Activated gamma-delta T cell treated with anti-CD3 and anti-CD28 coated beads, Interleukin-2, amount 50 U/mL, for 16 hours (primary cell): ENCODE measurements around the gene TEX29.

ENCODE experiments used
- DNase-seq: peaks from one replicate; pipeline ENCODE4 v3.0.0-alpha.2; 2020; ENCODE audit warnings: low read depth

TEX29 gene

GRCh38 chr13:111339366-111340143 lies 19.1 kb downstream of the TEX29 start:
- DNase-seq = no peak

- no peak for DNase-seq
These were observed 21.4 kb downstream of the TEX29 start for GRCh38 chr13:111341886-111342285.

GRCh38 chr13:111342721-111343120 lies 22.3 kb downstream of the TEX29 start:
- DNase-seq = no peak

DNA sequence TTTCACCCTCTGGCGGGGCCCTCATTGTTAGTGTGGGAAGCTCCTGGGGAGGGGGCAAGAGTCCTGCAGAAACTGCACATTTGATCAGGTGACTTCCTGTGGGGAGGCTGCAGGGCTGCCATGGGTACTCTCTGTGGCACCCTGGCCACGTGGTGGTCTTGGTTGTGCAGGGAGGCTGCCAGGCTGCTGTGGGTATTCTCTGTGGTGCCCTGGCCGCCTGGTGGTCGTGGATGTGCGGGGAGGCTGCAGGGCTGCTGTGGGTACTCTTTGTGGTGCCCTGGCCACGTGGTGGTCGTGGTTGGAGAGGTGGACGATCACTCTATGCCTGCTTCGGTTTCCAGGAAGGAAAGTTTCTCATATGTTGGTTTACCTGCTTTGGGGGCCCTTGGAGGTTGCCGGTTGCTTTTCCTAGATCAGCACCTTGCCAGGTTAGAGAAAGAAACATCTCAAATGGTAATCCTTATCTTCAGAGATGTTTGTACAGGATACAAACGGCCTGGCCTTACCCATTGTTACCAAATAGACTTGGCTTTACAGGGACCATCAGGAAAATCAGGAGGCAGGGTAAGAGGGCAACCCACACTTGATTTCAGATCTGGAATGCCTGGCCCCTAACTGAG lies 22.9 kb downstream of the TEX29 start:
- DNase-seq = no peak

GRCh38 chr13:111344471-111345191 lies 24.2 kb downstream of the TEX29 start:
- DNase-seq = no peak

- no peak for DNase-seq
These were observed 25.2 kb downstream of the TEX29 start for GRCh38 chr13:111345682-111346081.

DNA sequence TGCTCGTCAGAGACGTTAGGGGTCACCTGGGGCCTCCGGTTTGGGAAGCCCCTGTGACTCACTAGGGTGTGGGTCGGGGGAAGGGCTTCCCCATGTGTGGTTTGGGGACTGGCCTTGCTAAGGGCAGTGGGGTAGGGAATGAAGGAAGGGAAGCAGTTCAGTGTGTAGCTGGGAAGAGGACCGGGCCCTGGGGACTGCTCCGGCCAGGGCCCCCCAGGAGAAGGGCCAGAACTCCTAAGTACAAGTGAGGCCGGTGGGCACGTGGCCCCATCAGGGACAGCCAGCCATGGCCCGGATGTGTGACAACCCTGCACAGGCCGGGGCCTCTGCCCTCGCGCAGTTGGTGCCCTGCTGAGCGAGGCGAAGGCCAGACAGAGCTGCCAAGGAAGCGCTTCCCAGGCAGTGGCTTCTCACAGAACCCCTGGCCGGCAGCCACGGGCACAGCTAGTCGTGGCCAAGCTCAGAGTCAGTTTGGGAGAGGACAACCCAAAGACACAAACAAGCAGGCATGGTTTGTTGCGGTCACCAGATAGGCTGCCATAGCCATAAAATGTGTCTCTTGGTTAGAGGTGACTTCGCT lies 25.7 kb downstream of the TEX29 start:
- no peak for DNase-seq

DNA sequence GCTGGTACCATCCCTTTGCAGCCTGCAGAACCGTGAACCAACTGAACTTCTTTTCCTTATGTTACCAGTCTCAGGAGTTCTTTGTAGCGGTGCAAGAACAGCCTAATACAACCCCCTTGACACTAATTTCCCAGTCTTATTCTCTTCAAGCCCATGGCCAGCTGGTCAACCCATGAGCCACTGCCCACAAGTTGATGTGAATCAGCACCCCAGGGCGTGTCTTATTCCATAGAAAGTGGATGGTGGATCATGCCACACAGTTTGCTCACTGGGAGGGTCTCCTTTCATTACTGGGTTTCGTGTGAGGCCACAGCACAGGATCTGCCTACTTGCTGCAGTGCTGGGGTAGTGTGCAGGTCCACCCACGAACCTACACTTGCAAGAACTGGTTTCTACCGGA lies 27.0 kb downstream of the TEX29 start:
- no peak for DNase-seq

DNA sequence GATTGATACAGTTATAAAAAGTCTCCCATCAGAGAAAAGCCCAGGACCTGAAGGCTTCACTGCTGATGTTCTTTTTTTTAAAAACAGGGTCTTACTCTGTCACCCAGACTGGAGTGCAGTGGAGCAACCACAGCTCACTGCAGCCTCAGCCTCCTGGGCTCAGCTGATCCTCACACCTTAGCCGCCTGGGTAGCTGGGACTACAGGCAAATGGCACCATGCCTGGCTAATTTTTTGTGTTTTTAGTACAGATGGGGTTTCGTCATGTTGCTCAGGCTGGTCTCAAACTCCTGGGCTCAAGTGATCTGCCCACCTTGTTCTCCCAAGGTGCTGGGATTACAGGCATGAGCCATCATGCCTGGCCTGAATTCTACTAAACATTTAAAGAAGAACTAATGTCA lies 33.1 kb downstream of the TEX29 start:
- DNase-seq = no peak

DNA sequence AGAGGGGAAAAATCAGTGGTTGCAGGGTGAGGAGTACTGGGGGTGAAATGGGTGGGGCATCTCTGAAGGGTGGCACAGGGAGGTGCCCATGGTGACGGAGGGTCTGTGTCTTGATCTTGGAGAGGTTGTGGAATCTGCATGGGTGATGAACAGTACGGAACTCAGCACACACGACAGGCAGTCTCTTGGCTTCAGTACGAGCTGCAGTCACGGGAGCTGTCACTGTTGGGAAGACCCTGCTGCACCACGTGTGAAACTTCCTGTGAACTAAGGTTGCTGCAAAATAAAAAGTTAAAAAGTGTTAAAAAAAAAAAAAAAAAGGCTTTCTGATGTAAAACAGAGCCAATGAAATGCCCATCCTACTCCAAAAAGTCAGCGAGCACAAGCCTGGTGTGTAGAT lies 34.3 kb downstream of the TEX29 start:
- DNase-seq = no peak

- no peak for DNase-seq
These were observed 36.4 kb downstream of the TEX29 start for GRCh38 chr13:111356795-111357194.

- no peak for DNase-seq
These were observed 38.9 kb downstream of the TEX29 start for GRCh38 chr13:111359237-111359915.

DNA sequence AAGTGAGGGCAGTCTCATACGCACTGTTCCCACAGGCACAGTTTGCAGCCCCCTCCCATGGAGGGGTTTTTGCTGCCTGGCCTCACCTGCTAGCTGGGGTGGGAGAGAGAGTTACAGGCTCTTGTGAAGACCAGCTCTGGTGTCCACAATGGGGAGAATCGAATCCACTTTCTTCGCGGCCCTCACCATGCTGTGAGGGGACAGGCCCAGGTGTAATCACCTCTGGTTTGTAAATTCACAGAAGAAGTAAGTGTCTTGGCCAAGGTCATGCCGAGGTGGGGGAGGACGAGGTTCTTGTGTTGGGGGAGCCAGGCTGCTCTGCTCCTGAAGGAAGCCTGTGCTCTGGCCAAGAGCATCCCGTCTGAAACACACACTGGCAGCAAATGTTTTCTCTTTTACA lies 39.5 kb downstream of the TEX29 start:
- no peak for DNase-seq

DNA sequence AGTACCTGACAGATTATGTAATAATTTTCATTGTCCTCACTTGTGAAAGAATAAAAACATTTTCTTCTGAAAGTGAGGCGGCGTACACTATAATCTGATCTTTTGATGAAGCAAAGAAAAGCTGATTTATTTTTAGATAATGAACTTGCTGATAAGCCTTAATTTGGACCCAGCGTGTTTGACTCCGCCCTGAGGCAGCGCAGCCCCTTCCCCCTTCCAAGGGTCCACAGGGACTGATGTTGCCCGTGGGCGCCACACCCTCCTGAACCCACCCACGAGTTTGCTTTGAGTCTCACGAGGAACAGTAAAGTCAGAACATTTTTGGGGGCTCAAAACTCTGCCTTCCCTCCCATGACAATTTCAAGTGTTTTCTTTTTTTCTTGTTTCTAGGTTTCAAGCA lies 40.0 kb downstream of the TEX29 start:
- DNase-seq = no peak

GRCh38 chr13:111361046-111361872 lies 40.8 kb downstream of the TEX29 start:
- no peak for DNase-seq

DNA sequence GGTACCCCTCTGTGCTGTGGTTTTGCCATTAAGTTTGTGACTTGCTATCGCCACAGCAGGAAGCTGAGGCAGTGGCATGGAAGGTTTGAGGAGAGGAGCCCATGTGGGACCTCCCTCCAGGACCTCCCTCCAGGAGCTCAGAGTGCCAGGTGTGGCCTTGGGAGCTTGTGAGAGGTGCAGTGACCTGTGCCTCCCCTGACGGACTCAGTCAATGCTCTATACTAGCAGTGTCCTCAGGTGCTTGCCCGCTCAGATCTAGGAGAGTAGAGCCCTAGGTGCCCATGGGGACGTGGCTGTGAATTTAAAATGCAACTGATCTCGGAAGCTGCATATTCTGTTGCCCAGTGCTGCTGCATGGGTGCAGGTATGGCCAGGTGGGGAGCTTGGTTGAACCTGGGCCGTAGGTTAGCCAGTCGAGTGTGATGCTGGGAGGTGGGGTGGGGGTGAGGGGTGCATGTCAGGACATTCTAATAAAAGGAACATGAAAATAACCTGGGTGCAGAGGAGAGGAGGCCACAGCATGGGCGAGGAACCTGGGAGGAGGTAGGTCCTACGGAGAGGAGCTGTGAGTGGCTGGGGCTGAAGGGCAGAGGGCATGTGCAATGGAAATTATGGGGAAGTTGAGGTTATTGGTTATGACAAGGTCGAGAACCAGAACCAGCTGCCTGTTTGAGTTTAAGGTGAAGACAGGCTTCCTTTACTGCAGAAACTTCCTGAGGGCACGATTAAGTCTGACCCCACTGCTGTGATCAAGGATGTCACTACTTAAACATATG lies 41.6 kb downstream of the TEX29 start:
- DNase-seq = no peak

DNA sequence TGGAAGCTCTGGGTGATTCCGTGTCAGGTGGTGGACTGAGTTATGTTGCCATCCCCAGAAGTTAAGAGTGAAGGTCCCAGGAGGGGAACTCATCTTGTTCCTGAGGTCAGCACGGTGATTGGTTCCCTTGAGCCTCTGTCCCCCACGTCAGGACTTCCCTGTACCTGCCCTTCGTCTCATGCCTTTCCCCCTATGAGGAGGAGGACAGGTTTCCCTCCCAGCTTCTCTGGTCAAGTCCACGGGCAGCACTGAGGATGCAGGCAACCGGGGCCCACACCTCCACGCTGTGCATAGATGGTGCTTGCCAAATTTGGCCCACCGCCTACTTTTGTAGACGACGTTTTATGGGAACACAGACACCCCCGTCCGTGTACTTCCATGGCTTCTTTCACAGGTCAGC lies 42.7 kb downstream of the TEX29 start:
- DNase-seq = no peak

- DNase-seq = no peak
These were observed 43.1 kb downstream of the TEX29 start for GRCh38 chr13:111363591-111363990.

GRCh38 chr13:111365149-111366005 lies 44.9 kb downstream of the TEX29 start:
- DNase-seq = no peak

DNA sequence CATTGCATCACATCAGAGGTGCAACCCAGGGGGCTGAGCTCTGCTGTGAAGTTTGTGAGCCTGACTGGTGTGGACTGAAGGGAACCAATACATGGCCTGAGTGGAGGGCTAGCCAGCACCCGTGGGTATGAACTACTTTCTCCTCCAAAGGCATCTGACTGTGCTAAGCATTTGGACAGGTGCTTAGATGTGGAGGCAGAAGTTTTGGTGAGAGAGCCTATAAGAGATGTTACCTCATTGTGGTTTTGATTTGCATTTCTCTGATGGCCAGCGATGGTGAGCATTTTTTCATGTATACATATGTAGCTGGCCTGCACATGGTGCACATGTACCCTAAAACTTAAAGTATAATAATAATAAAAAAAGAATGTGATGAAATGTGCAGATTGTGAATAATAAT lies 46.9 kb downstream of the TEX29 start:
- DNase-seq = no peak
